SK-N-SH treated with all-trans-retinoic acid at 6 μM for 48 hours (cell line): ENCODE results near the gene GALM.

Experiments used
- ESRRG ChIP-seq: fragments of 250-450 bp; sonication (Bioruptor Pico); IDR thresholded peaks from 2 replicates; pipeline ENCODE4 v1.6.1; 2021; ENCODE audit warnings: mild to moderate bottlenecking
- TCF4 ChIP-seq: fragments of 250-450 bp; sonication (Bioruptor Pico); IDR thresholded peaks from 2 replicates; pipeline ENCODE4 v1.8.0; 2021; ENCODE audit warnings: mild to moderate bottlenecking, moderate library complexity, borderline replicate concordance
- ZFP30 ChIP-seq: fragments of 450-650 bp; formaldehyde crosslinking; IDR thresholded peaks from 2 replicates; pipeline ENCODE4 v1.5.0; 2022; ENCODE audit warnings: mild to moderate bottlenecking, moderate library complexity
- TF ChIP-seq, protein P1 (sequence below): fragments of 250-450 bp; sonication (Bioruptor Pico); IDR thresholded peaks from 2 replicates; pipeline ENCODE4 v1.8.0; 2020; ENCODE audit warnings: mild to moderate bottlenecking, moderate library complexity, borderline replicate concordance
- TF ChIP-seq, protein P2 (sequence below): fragments of 250-450 bp; sonication (Bioruptor Pico); IDR thresholded peaks from 2 replicates; pipeline ENCODE4 v1.5.1; 2021; ENCODE audit warnings: mild to moderate bottlenecking, moderate library complexity
- TF ChIP-seq, protein P3 (sequence below): fragments of 250-450 bp; sonication (Bioruptor Pico); IDR thresholded peaks from 2 replicates; pipeline ENCODE4 v1.5.0; 2020; ENCODE audit warnings: mild to moderate bottlenecking, moderate library complexity

DNA sequence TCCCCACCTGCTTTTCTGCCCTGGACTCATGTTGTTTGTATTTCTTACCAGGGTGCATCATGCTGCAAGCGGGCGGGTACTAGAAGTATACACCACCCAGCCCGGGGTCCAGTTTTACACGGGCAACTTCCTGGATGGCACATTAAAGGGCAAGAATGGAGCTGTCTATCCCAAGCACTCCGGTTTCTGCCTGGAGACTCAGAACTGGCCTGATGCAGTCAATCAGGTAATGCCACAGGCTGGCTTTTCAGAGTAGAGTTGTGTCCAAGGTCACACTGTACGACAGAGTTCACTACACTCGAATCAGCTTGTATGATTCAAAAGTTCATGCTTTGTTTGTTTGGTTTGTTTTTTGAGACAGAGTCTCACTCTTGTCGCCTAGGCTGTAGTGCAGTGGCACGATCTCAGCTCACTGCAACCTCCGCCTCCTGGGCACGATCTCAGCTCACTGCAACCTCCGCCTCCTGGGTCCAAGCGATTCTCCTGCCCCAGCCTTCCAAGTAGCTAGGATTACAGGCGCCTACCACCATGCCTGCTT is 65.8 kb downstream of the GALM start:
- TF ChIP-seq, protein P1, sequence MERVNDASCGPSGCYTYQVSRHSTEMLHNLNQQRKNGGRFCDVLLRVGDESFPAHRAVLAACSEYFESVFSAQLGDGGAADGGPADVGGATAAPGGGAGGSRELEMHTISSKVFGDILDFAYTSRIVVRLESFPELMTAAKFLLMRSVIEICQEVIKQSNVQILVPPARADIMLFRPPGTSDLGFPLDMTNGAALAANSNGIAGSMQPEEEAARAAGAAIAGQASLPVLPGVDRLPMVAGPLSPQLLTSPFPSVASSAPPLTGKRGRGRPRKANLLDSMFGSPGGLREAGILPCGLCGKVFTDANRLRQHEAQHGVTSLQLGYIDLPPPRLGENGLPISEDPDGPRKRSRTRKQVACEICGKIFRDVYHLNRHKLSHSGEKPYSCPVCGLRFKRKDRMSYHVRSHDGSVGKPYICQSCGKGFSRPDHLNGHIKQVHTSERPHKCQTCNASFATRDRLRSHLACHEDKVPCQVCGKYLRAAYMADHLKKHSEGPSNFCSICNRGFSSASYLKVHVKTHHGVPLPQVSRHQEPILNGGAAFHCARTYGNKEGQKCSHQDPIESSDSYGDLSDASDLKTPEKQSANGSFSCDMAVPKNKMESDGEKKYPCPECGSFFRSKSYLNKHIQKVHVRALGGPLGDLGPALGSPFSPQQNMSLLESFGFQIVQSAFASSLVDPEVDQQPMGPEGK (CRISPR knock-in tag) = no peak
- TF ChIP-seq, protein P2, sequence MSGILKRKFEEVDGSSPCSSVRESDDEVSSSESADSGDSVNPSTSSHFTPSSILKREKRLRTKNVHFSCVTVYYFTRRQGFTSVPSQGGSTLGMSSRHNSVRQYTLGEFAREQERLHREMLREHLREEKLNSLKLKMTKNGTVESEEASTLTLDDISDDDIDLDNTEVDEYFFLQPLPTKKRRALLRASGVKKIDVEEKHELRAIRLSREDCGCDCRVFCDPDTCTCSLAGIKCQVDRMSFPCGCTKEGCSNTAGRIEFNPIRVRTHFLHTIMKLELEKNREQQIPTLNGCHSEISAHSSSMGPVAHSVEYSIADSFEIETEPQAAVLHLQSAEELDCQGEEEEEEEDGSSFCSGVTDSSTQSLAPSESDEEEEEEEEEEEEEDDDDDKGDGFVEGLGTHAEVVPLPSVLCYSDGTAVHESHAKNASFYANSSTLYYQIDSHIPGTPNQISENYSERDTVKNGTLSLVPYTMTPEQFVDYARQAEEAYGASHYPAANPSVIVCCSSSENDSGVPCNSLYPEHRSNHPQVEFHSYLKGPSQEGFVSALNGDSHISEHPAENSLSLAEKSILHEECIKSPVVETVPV (CRISPR knock-in tag) = no peak
- TF ChIP-seq ESRRG = no peak
- TF ChIP-seq TCF4 (CRISPR knock-in tag) = no peak
- no peak for TF ChIP-seq ZFP30 (CRISPR knock-in tag)
- TF ChIP-seq, protein P3, sequence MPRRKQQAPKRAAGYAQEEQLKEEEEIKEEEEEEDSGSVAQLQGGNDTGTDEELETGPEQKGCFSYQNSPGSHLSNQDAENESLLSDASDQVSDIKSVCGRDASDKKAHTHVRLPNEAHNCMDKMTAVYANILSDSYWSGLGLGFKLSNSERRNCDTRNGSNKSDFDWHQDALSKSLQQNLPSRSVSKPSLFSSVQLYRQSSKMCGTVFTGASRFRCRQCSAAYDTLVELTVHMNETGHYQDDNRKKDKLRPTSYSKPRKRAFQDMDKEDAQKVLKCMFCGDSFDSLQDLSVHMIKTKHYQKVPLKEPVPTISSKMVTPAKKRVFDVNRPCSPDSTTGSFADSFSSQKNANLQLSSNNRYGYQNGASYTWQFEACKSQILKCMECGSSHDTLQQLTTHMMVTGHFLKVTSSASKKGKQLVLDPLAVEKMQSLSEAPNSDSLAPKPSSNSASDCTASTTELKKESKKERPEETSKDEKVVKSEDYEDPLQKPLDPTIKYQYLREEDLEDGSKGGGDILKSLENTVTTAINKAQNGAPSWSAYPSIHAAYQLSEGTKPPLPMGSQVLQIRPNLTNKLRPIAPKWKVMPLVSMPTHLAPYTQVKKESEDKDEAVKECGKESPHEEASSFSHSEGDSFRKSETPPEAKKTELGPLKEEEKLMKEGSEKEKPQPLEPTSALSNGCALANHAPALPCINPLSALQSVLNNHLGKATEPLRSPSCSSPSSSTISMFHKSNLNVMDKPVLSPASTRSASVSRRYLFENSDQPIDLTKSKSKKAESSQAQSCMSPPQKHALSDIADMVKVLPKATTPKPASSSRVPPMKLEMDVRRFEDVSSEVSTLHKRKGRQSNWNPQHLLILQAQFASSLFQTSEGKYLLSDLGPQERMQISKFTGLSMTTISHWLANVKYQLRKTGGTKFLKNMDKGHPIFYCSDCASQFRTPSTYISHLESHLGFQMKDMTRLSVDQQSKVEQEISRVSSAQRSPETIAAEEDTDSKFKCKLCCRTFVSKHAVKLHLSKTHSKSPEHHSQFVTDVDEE (CRISPR knock-in tag) = no peak
